ENCODE data around the gene SERINC5. TPM values are rescaled to one million over a fixed set of nuclear protein-coding genes. Genes with fewer than 3 reads are reported as not detected.
"Not testable (repeated sequence)": the region's sequence is repeated elsewhere in the genome, so short reads cannot be mapped to it uniquely, and the experiment has no call there.

The SERINC5 gene
- polyA plus RNA-seq (2012; ENCODE audit: insufficient read depth, insufficient read length, low read depth) = 43.1 TPM

DNA sequence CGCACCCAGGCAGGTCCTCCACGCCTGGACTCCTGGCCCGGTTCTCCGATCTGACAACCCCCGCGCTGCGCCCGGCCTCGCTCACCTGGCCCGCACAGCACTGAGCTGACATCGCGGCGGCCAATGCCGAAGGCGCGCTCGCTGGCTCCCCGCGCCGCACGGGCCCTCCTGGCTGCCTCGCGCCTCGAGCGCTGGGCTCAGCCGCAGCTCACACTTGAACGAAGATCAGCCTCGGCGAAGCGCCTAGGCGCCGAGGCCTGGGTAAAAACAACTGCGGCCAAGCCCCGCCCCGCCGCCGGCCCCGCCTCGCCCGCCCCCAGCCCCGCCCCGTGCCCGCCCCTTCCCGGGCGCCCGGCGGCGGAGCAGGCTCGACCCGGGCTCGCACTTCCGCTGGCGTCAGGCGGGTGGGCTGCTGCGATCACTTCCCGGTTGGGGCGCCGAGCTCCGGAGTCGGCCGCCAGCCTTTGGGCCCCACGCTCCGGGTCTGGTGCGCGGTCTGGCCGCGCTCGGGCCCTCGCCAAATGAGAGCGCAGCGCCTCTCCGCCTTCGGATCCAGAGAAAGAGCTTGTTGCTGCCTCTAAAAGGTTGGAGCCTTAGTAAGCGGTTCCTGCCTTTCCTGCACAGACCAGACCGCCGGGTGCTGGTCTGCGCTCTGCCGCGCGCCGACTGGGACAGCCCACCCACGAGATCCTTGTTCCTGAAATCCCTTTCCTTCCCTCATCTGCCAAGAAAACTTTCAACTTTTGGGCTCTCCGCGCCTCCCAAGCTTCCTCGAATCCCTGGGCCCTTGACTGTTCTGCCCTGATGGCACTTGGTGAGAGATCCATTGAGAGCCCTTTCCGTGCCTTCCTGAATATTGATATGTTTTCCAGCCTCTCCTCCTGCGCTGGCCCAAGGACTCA lies at the start of gene SERINC5:
TSS of gene SERINC5 (minus strand) at position 238 of the 902 bp plus-strand sequence. CDS start at position 112, 126 bp downstream.
- peak within 1 kb of the TSS; percentile 94 for H3K4me3 ChIP-seq (ENCODE audit: low read depth, low read length)
- H3K9me3 ChIP-seq = no peaks in the 10 kb centered on the region
- TF ChIP-seq, protein P1, sequence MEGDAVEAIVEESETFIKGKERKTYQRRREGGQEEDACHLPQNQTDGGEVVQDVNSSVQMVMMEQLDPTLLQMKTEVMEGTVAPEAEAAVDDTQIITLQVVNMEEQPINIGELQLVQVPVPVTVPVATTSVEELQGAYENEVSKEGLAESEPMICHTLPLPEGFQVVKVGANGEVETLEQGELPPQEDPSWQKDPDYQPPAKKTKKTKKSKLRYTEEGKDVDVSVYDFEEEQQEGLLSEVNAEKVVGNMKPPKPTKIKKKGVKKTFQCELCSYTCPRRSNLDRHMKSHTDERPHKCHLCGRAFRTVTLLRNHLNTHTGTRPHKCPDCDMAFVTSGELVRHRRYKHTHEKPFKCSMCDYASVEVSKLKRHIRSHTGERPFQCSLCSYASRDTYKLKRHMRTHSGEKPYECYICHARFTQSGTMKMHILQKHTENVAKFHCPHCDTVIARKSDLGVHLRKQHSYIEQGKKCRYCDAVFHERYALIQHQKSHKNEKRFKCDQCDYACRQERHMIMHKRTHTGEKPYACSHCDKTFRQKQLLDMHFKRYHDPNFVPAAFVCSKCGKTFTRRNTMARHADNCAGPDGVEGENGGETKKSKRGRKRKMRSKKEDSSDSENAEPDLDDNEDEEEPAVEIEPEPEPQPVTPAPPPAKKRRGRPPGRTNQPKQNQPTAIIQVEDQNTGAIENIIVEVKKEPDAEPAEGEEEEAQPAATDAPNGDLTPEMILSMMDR (IDR thresholded peaks at IDR 0.05; ENCODE audit: low read depth, low read length) = no peak
- peaks cover 14% of the 10 kb centered on the region for H3K4me1 ChIP-seq
- DNase-seq = peak; percentile 89
- peaks cover 4% of the 10 kb centered on the region; the same call in 1 of the 2 replicates for H3K36me3 ChIP-seq
- H3K27me3 ChIP-seq = no peaks in the 10 kb centered on the region

DNA sequence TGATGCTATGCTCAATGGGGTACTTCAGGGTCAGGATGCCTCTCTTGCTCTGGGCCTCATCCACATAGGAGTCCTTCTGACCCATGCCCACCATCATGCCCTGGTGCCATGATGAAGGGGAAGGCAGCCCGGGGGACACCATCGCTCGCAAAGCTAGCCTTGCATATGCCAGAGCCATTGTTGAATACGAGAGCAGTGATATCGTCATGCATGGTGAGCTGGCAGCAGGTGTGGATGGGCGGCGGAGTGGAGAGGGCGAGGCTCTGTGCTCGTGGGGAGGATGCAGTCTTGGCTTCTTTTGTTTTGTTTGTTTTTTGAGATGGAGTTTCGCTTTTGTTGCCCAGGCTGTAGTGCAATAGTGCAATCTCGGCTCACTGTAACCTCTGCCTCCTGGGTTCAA lies 46.8 kb upstream of the SERINC5 start:
- no peaks in the 10 kb centered on the region for H3K27me3 ChIP-seq
- H3K4me3 ChIP-seq (ENCODE audit: low read depth, low read length) = no peak overlapping the region
- TF ChIP-seq, protein P1 (IDR thresholded peaks at IDR 0.05; ENCODE audit: low read depth, low read length) = no peak
- H3K36me3 ChIP-seq = no peaks in the 10 kb centered on the region
- no peak for DNase-seq
- H3K4me1 ChIP-seq = no peaks in the 10 kb centered on the region
- H3K9me3 ChIP-seq = no peaks in the 10 kb centered on the region

DNA sequence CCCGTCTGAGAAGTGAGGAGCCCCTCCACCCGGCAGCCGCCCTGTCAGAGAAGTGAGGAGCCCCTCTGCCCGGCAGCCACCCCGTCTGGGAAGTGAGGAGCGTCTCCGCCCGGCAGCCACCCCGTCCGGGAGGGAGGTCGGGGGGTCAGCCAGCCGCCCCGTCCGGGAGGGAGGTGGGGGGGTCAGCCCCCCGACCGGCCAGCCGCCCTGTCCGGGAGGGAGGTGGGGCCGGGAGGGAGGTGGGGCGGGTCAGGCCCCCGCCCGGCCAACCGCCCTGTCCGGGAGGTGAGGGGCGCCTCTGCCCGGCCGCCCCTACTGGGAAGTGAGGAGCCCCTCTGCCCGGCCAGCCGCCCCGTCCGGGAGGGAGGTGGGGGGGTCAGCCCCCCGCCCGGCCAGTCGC lies 45.5 kb upstream of the SERINC5 start:
- not testable (repeated sequence) for H3K4me1 ChIP-seq; H3K36me3 ChIP-seq; H3K27me3 ChIP-seq; DNase-seq; H3K9me3 ChIP-seq; H3K4me3 ChIP-seq (ENCODE audit: low read depth, low read length)

DNA sequence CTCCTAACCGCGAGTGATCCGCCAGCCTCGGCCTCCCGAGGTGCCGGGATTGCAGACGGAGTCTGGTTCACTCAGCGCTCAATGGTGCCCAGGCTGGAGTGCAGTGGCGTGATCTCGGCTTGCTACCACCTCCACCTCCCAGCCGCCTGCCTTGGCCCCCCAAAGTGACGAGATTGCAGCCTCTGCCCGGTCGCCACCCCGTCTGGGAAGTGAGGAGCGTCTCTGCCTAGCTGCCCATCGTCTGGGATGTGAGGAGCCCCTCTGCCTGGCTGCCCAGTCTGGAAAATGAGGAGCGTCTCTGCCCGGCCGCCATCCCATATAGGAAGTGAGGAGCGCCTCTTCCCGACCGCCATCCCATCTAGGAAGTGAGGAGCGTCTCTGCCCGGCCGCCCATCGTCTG lies 44.9 kb upstream of the SERINC5 start:
- not testable (repeated sequence) for H3K9me3 ChIP-seq; H3K4me1 ChIP-seq; H3K36me3 ChIP-seq; H3K27me3 ChIP-seq; H3K4me3 ChIP-seq (ENCODE audit: low read depth, low read length); DNase-seq

DNA sequence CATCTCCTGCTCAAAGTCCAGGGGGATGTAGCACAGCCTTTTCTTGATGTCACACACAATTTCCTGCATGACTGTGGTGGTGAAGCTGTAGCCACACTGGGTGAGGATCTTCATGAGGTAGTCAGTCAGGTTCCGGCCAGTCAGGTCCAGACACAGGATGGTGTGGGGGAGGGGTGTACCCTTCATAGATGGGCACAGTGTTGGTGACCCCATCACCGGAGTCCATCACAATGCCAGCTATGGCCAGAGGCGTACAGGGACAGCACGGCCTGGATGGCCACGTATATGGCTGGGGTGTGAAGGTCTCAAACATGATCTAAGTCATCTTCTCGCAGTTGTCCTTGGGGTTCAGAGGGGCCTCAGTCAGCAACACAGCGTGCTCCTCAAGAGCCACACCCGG lies 44.3 kb upstream of the SERINC5 start:
- Histone ChIP-seq H3K4me1 (no peaks in the 10 kb centered on the region), H3K4me3 (ENCODE audit: low read depth, low read length) (no peak overlapping the region), H3K27me3 (no peaks in the 10 kb centered on the region), H3K9me3 (no peaks in the 10 kb centered on the region), H3K36me3 (no peaks in the 10 kb centered on the region)
- TF ChIP-seq, protein P1 (IDR thresholded peaks at IDR 0.05; ENCODE audit: low read depth, low read length) = no peak
- DNase-seq = no peak

DNA sequence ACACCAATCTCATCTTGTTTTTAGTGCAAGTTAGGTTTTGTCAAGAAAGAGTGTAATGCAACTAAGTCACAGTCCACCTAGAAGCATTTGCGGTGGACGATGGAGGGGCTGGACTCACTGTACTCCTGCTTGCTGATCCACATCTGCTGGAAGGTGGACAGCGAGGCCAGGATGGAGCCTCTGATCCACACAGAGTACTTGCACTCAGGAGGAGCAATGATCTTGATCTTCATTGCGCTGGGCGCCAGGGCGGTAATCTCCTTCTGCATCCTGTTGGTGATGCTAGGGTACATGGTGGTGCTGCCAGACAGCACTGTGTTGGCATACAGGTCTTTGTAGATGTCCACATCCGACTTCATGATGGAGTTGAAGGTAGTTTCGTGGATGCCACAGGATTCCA lies 43.8 kb upstream of the SERINC5 start:
- H3K36me3 ChIP-seq = no peaks in the 10 kb centered on the region
- H3K4me1 ChIP-seq = no peaks in the 10 kb centered on the region
- TF ChIP-seq, protein P1 (IDR thresholded peaks at IDR 0.05; ENCODE audit: low read depth, low read length) = no peak
- H3K27me3 ChIP-seq = no peaks in the 10 kb centered on the region
- no peak for DNase-seq
- no peak overlapping the region for H3K4me3 ChIP-seq (ENCODE audit: low read depth, low read length)
- H3K9me3 ChIP-seq = no peaks in the 10 kb centered on the region

DNA sequence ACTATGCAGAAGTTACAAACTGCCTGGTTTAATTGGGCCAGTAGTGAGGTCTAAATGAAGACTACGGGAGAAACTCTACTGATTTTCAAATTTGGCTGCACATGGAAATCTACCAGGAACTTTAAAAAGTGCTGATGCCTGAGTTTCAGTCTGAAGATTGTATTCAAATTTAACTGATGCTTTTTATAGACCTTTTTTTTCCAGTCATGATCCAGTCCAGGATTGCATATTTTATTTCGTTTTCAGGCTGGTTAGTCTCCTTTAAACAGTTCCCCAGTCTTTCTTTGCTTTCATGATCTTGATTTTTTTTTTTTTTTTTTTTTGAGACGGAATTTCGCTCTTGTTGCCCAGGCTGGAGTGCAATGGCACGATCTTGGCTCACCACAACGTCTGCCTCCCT lies 40.3 kb upstream of the SERINC5 start:
- Histone ChIP-seq H3K4me3 (ENCODE audit: low read depth, low read length) (no peak overlapping the region), H3K27me3 (no peaks in the 10 kb centered on the region), H3K9me3 (no peaks in the 10 kb centered on the region), H3K36me3 (no peaks in the 10 kb centered on the region), H3K4me1 (no peaks in the 10 kb centered on the region)
- TF ChIP-seq, protein P1 (IDR thresholded peaks at IDR 0.05; ENCODE audit: low read depth, low read length) = no peak
- DNase-seq = no peak
